HG03521 (cell line): ENCODE measurements around the gene ATP8A2.
"Not testable (repeated sequence)": the region's sequence is repeated elsewhere in the genome, so short reads cannot be mapped to it uniquely, and the experiment has no call there.

Experiments
- ATAC-seq: cut with Tn5 transposase; IDR thresholded peaks from one replicate; pipeline ENCODE4 v1.9.1; 2021; ENCODE audit warnings: mild to moderate bottlenecking, moderate library complexity; ENCODE audit not compliant: unreplicated experiment

Gene ATP8A2

DNA sequence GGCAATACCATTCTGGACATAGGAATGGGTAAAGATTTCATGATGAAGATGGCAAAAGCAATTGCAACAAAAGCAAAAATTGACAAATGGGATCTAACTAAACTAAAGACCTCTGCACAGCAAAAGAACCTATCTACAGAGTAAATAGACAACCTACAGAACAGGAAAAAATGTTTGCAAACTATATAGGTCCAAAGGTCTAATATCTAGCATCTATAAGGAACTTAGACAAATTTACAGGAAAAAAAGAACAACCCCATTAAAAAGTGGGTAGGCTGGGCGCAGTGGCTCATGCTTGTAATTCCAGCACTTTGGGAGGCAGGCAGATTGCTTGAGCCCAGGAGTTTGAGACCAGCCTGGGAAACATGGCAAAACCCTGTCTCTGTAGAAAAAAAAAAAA, 418.4 kb downstream of the ATP8A2 start:
- not testable (repeated sequence) for ATAC-seq

DNA sequence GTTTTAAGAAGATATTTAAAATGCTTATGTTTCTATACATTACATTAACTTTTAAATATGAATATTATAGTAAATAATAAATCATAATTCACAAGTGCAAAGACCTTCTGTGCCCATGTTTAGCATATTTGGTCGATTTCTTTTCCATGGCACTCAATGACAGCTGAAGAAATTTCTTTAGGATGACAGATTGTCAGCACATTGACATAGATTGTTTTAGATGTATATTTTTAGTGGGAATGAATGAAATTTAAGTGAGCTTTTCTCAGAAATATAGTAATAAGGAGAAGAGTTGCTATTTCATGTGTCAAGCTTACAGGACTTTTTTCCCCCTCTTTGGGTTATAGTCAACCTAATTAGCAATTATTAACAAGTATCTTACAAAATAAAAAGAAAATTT, 423.5 kb downstream of the ATP8A2 start:
- ATAC-seq, result no peak

DNA sequence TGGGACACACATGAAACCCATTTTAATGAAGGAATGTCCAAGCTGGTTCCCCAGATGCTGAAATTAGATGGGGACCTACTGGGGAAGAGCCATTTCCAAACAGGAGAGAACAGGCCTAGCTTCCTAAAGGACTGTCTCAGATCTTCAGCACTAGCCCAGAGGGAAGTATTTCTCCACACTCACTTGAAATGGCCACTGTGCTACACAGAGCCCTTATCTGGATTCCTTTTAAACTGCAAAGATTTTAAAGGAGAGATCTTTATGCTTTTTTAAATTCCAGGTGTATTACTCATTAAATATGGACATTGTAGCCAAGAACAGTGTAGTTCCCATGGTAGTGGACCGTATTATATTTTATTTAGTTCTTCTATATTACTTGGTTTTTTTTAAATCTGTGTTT, 424.7 kb downstream of the ATP8A2 start:
- no peak for ATAC-seq

DNA sequence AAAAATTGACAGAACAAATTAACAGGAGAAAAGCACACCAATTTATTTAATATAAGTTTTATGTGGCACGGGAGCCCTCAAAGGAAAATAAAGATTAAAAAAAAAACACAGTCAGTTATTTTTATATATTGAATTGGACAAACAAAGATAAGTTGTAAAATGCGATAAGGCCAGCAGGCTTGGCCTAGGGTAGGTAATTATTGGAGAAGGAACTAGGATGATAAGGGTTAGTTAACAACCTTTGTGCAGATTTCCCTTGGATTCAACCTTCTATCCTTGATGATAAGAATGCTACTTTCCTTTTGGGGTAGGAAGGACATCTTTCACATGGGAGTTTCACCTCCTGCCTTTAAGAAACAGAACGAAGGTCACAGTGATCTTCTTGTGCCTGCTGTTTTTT, 427.2 kb downstream of the ATP8A2 start:
- ATAC-seq, result no peak

DNA sequence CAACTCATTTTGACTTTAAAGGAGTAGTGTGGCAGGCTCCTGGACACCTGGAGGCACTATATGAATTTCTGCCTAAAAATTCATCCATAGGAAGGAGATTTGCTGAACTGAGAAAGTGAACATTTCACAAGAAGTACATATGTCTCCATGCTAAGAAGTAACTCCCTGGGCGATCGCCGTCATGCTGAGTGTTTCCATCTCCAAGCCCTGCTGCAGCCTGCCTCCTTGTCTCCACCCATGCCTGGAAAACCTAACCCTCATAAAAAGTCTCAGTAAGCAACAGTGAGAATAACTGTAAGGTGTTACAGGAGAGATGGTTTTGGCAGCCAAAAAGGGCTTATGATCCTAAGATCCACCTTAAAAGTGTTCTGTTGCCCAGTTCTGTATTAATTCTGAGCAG, 428.7 kb downstream of the ATP8A2 start:
- no peak for ATAC-seq

DNA sequence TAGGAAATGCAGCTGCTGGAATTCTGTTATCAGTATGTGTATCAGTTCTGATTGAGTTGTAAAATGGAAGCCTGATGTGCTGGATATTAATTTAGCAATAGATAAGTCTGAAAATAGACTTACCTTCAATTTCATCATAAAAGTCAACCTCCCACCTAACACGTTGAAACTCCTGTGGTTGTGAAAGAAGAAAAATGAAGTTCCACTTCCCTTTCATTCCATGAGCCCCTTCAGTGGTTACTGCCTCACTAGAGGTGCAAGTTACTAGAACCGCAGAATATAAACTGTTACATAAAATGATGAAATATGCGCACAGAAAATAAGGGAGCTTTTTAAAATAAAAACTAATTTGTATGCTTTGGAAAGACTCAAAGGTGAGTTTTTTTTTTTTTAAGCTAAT, 430.8 kb downstream of the ATP8A2 start:
- ATAC-seq, result no peak

DNA sequence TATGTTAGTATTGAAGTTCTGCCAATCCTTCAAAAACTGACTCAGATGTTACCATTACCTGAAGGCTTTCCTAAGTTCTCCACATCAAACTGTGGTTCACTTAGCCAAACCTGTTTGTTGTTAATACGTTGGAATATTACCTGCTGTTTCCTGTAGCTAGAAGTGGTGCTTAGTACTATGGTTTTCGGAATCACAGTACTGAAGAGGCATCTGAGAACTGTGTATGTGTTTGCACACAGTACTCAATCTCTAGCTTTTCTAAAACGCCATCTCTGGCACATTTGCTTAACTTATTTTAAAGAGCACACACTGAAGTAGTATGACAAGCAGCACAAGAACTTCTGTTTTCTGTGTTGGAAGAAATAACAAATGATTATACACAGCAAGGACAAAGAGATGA, 431.9 kb downstream of the ATP8A2 start:
- ATAC-seq, result no peak

DNA sequence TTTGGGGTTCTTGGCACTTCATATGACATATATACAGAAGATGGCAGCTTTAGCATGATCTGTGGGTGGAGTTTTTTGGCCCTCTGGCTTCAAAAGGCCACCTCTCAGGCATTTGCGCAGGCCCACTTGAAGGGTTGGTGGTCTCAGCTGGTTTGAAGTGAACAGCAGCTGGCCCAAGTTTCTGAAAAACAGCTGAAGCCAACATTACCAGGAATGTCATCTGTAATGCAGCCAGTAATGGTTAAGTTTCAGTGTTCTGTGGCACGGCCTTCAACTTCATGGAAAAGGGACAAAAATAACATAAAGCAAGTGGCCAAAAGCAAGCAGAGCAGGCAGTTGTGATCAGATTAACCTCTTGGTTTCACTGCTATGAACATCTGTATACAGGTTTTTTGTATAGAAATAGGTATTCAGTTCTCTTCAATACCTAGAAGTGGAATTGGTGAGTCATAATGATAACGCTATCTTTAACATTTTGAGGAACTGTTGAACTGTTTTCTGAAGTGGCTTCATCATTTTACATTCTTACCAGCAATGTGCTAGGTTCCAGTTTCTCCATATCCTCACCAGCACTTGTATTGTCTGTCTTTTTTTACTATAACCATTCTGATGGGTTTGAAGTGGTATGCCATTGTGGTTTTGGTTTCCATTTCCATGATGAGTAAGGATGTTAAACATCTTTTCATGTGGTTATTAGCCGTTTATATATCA, 434.6 kb downstream of the ATP8A2 start:
- no peak for ATAC-seq

DNA sequence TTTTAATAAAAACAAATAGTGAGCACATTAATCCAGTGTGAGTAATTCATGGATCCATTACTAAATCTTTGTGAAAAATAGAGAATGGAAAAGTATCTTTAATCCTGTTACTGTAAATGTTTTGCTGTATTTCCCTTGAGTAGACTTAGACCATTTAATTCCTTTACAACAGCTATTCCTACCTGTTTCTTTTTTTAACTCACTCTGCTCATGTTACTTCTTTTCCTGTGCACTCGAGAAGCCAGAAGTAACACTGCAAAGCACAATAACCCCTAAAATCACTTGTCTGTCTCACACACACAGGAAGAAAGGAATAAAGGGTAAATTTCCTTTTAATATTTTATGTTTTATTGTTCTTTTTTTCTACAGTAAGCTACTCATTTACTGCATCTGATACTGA, 435.8 kb downstream of the ATP8A2 start:
- ATAC-seq, result no peak

DNA sequence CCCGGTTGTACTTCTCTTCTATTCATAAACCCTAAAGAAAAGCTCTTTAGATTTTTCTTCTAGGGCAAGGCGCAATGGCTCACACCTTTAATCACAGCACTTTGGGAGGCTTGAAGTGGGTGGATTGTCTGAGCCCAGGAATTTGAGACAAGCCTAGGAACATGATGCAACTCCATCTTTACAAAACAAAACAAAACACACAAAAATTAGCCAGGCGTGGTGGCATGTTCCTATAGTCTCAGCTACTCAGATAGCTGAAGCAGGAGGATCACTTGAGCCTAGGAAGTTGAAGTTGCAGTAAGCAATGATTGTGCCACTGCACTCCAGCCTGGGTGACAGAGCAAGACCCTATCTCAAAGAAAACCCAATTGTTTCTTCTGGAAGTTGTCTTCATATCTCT, 439.7 kb downstream of the ATP8A2 start:
- ATAC-seq, result no peak

DNA sequence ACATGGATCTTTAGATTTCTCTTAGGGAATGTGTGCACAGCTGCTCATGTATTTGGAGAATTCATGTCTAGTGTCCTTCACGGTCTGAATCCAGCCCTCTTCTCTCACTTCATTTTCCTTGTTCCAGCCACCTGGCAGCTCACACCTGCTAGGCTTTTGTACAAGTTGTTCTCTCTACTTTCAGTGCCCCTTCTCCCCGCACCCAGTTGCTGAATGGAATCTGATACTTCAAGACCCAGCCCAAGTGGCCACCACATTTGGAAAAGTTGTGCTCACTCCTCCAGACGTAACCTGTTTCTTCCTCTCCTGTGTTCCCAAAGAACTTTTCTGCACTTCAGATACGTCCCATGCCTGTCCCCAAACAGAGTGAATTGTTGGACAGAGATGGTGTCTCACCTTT, 444.5 kb downstream of the ATP8A2 start:
- no peak for ATAC-seq

DNA sequence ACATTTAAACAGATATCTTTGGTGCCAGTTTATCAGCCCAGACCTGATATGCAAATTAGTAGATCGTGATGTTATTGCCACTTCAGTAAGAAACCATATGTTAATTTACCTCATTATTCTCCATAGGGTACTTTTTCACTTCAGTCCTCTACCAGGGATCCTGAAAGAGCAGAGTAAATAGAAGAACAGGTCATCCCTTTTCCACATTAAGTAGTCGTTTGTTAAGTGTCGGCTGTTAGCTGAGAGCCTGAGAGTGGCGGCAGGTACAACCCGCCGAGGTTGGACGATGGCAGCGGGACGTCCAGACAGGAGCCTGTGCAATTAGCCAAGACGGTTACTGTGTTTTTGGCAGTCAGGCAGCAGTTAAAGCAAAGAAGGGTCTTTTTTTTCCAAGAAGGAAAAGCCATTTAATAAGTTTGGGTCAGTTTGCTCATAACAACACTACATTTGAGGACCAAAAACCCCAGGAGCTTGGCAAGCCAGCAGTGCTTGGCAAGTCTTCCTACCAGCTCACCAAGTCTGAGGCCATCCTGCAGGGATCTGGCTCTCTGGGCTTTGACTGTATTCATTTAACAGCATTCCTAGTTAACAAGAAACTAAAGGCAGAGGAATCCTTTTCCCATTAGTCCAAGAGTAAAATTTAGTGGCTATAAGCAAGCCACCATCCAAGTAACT, 448.2 kb downstream of the ATP8A2 start:
- no peak for ATAC-seq

DNA sequence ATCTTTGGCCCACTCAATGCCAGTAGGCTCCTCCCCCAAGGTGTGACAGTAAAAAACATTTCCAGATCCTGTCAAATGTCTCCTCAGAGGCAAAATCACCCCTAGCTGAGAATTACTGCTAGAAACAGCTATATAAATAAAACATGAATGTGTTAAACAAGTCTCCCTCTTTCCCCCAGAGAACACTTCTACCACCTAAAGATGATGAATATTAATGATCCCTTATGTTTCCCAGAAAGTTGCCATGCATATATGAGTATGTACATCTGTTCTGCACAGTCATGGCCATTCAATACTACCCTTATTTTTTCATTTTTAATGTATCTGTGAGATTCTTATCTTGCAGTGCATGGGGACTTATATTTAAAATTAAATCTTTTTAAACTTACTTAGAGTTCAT, 450.0 kb downstream of the ATP8A2 start:
- ATAC-seq, result no peak

DNA sequence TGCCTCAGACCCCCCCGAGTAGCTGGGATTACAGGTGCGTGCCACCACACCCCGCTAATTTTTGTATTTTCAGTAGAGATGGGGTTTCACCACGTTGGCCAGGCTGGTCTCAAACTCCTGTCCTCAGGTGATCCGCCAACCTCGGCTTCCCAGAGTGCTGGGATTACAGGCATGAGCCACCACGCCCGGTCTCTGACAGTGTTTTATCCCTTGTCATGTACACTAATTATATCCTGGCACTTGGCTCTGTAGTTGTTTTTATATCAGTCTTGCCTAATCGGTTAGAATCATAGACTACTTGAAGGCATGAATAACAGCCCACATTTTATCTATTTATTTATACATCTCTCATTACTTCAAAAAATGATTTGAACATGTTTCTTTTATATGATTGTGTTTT, 455.4 kb downstream of the ATP8A2 start:
- ATAC-seq, result not testable (repeated sequence)

DNA sequence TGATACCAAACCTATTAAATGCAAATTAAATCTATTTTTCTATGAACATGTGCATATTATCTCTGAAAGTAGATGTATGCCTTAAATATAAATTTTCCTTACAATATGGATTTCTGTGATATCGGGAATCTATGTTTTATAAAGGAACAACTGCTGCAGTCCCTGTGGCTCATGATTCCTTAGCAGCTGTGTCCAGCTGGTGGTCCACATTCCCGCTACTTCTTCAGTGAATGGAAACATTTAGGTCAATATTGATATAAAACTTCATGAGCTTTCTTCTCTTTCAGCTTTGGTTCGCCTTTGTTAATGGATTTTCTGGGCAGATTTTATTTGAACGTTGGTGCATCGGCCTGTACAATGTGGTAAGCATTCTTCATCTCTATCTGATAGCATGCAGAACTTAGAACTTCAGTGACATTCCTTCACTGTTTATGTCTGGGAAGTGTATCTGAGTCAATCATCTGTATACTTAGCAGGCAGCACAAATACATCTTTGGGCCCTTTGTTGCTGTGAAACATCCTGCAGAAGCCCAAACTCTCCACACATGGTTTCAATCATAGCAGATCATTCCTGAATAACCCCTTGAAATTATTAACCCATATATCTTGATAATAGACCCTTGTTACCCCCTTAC, 456.2 kb downstream of the ATP8A2 start:
- no peak for ATAC-seq

DNA sequence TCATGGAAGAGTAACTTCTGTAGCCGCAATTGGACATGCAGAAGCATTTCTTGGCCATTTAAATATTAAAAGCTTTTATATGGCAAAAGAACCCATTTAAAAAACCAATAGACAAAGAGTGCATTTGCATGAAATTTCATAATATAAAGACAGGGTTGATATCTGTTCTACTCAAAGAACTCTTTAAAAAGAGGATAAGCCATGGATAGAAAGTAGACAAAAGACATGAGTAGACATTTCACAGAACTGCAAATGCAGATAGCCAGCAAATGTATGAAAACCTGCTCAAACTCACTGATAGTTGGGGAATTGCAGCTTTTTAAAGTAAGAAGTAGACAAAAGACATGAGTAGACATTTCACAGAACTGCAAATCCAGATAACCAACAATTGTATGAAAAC, 462.0 kb downstream of the ATP8A2 start:
- no peak for ATAC-seq

DNA sequence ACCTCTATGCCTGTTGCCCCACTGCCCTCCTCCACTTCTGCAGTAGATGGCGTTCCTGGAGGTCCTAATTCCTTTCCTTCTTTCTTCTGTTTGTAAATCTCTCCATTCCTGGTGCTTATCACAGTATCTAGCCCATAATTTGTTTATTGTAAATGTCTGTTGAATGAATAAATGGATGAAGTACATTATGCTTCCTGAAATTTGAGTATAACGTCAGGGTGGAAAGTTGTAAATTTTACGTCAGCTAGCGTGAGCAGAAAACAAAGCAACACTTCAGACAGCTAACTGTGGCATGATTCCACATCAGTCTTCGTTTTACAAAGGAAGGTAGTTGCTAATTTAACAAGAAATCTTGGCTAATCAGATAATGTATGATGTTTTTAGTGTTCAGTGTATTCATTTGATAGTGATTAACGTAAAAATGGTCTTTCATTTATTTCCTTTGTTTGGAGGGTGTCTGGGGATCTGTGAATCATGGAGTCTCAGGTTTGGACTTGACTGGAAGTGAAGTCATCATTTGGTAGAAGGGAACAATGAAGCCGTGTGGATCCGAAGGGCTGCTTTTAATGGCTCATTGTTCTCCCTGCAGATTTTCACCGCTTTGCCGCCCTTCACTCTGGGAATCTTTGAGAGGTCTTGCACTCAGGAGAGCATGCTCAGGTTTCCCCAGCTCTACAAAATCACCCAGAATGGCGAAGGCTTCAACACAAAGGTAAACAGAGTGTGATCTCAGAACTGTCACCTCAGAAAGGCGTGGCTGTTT, 465.0 kb downstream of the ATP8A2 start:
- no peak for ATAC-seq

DNA sequence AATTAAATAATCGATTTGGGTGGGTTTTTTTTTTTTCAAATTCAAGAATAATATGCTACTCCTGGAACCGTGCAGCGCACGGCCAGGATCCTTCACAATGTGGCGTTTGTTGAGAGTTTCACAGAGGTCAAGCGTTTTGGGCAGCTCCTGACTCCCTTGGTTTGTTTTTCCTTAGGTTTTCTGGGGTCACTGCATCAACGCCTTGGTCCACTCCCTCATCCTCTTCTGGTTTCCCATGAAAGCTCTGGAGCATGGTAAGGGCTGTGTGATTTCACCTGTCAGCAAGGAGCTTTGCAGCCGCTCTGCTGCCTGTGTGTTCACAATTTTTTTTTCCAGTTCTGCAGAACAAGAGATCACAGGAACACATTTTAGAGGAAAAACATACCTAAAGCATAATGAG, 467.6 kb downstream of the ATP8A2 start:
- no peak for ATAC-seq

DNA sequence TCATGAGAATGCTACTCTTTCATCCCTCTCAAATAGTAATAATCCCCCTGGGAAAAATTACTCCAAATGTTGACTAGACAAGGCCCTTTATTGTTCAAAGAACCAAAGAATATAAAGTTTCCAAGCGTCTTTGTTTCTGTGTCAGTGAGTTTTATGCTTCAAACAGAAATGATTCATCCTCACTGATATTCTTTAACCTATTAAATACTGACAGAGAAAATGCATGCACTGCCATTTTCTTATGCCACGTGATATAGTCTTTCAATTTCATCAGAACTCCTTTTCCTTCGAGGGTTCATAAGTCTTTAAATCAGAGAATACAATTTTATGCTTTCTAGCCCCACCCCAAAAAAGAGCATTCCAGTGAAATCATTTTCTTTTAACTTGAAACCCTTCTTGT, 468.5 kb downstream of the ATP8A2 start:
- no peak for ATAC-seq

DNA sequence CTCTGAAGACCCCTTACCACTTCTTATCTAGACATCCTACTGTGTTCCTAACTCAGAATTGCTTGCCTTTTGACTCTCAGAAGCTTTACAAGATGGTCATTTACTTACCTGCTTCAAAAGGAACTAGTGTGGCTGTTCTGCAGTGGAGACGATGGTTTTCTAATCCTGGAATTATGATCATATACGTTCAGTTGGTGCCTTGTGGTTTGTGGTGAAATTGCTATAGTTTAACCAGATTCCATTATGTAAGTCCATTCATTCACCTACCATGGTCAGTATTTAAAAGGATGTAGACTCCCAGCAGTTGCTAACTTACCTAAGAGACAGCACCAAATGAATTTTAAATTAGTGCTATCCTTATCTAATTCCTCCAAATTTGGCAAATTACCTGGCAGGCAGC, 469.2 kb downstream of the ATP8A2 start:
- ATAC-seq, result no peak

DNA sequence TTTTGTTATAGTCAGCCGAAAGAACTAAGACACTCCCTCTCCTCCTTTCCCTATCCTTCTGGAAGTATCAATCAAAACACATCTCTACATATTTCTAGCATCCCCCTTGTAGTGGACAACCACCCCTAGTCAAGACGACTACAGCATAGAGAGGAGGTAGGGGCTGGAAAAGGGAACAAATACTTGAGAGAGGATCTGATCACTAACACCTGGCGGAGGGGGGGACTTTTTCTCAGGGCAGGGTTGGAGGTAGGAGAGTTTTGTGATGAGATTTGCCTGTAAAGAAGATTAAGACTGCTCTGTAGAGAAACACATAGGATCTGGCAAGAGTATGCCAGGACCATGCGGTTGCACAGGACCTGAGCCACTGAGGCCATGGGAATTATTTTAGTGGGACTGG, 471.9 kb downstream of the ATP8A2 start:
- no peak for ATAC-seq
